Activated naive CD4-positive, alpha-beta T cell treated with anti-CD3 and anti-CD28 coated beads, Interleukin-2, amount 50 U/mL, for 72 hours (primary cell): Measurements from ENCODE around the gene DNAH1. TPM values are rescaled to one million over a fixed set of nuclear protein-coding genes. Genes with fewer than 3 reads are reported as not detected.

Experiments
- ATAC-seq, 2 donors: fragments of 150-1000 bp; cut with Tn5 transposase; 2 replicates each; pipeline ENCODE4 v1.10.0; 2021; ENCODE audit warnings: mild to moderate bottlenecking in 2 of 2, moderate library complexity in 2 of 2
- DNase-seq, 2 donors: peaks; one replicate each; pipeline ENCODE4 v3.0.0; 2021 to 2022; ENCODE audit warnings: low spot score in 2 of 2
- H3K27ac Mint-ChIP-seq, 2 donors: one replicate each; pipeline ENCODE4 v1.8.0; 2022; ENCODE audit warnings: mild to moderate bottlenecking in 2 of 2, mixed read lengths in 2 of 2
- H3K36me3 Mint-ChIP-seq, 2 donors: one replicate each; pipeline ENCODE4 v1.8.0; 2022; ENCODE audit warnings: mixed read lengths in 2 of 2
- H3K9me3 Mint-ChIP-seq, 2 donors: one replicate each; pipeline ENCODE4 v1.8.0; 2022; ENCODE audit warnings: mixed read lengths in 2 of 2
- total RNA-seq, 2 donors: library from RNA; stranded (reverse); gene quantifications; one replicate each; pipeline ENCODE4 v1.2.3, GENCODE V29; 2022

DNAH1 gene
- total RNA-seq, 2 donors from 2014 or later: 17.5 to 19.8 TPM

DNA sequence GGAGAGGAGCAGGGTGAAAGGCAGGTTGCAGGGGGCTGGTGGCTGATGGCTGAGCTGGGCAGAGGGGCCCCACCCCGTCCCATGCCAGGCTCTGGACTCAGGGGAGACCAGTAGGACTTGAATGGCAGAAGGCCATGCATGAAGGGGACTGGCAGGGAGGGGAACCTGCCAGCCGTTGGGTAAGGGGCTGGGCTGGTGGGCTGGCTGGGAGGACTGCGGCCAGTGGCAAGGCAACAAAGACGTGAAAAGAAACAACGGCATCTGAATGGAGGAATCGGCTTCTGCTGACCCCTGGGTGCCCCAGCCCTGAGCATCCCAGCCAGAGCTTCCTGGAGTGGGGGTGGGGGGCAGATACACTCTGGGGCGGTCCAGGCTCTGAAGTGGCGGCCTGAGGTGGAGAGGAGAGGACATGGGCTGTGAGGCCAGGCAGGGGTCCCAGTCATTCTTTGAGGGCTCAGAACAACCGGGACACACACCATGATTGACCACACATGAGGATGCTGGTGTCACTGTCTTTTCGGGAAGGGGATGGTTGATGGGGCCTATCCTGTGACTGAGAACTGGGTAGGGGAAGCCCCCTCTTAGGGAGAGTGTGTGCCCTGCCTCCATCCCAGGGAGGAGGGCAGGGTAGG, 16.8 kb upstream of the DNAH1 start:
- Mint-ChIP-seq H3K9me3 (no peaks in the 10 kb centered on the region), H3K27ac (peak overlapping the region in 1 of 2 donors; percentile 85), H3K36me3 (no peaks in the 10 kb centered on the region)
- DNase-seq (no peak), ATAC-seq (peak in 1 of 2 donors; percentile 26)

DNA sequence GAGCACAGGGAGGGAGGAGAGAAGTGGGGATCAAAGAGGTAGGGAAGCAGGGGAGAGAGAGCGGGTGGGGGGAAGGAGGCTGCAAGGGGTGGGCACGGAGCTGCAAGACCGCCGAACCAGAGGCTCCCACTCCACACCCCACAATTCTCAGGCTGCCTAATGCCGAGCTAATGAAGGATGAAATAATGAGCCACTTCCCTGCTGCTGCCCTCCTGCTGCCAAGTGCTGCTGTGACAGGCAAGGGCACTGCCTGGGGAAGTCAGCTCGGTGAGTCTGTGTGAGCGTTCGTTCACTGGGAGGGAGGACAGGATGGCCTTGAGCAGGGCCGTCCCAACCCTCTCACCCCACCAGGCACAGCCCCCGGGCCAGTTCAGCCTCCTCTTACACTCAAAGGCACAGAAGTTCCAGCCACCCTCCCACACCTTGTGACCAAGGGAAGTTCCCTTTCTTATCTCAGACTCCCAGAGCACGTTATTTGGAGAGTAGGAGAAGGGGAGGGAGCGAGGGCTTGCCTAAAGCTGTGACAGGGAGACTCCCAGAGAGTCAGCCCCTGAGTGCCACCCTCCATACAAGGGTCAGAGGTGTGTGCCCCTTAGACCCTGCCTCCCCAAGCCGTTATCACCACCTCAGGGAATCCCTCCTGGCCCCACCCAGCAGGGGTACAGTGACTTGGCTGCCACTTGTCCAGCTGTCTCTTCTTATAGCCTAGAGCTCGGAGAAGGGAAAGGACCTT, 16.1 kb upstream of the DNAH1 start:
- peak in 1 of 2 donors; percentile 23 for ATAC-seq

DNA sequence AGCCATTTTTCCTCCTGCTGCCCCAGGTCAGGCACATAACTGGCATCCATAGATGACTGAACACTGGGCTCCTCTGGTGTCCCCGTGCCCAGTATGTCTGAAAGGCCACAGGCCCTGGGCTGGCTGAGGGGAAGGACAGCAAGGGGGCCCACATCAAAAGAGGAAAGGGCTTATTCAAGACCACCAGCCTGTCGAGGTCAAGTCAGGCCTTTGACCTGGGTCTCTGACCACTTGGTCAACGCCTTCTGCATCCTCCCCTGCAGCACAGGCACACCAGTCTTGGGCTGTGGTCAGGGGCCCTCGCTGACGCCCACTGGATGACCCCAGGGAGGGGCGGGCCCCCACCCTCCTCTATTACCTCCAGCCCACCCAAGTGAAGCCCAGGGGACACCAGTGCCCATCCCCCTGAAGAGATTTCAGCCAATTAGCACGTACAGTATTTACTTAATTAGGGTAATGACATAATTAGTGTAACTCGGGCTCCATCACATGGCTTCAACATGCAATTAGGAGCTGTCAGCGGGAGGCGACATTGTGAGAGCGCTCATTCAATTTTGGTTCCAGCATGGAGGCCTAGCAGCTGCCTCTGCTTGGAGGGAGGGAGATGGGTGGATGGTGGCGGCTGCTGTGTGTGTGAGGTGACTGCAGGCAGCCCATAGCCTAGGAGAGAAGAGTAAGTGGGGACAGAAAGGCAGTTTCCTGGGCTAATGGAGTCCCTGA, 13.5 kb upstream of the DNAH1 start:
- no peak overlapping the region for H3K27ac Mint-ChIP-seq
- DNase-seq: no peak
- H3K36me3 Mint-ChIP-seq: no peaks in the 10 kb centered on the region
- no peaks in the 10 kb centered on the region for H3K9me3 Mint-ChIP-seq
- no peak for ATAC-seq

More for the DNA sequence above, 16.1 kb upstream of the DNAH1 start:
- Mint-ChIP-seq H3K27ac (peak overlapping the region in 1 of 2 donors; percentile 85), H3K36me3 (no peaks in the 10 kb centered on the region), H3K9me3 (no peaks in the 10 kb centered on the region)
- DNase-seq: no peak

DNA sequence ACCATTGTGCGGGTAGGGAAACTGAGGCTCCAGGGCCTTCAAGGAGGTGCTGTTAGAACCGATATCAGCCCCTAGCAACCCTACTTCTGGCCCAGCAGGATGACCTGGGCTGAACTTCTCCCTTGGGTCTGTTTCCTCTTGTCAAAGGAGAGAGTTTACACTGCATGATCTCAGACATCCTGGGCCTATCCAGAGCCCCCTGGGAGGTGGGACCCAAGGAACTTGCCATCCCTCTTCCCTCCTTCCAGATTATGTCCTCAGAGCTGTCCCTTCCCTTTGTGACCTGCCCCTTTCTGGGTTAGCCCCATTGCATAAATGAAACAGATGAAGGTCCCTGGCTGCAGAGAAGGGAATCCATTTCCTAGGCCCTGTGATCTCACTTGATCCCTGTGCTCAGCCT, 12.3 kb upstream of the DNAH1 start:
- Mint-ChIP-seq H3K9me3 (no peaks in the 10 kb centered on the region), H3K36me3 (no peaks in the 10 kb centered on the region), H3K27ac (peak overlapping the region in 1 of 2 donors; percentile 73)
- ATAC-seq: no peak
- DNase-seq: no peak

DNA sequence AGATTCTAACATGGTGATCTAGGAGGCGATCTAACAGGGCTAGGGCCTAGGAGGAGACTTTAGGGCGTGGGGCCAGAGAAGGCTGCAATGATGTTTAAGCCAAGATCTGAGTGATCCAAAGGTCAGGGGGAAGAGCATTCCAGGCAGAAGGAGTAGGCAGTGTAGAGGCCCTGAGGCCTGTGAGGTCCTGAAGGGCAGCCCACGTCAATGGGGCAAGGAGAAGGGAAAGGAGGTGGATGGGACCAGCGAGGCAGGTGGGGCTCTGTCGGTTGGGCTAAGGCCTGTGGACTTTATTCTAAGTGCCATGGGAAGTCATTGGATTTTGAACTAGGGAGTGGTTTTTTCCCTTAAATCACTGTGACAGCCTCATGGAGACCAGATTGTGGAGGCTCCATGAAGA, 10.2 kb upstream of the DNAH1 start:
- Mint-ChIP-seq H3K36me3 (no peaks in the 10 kb centered on the region), H3K27ac (peak overlapping the region in 1 of 2 donors; percentile 48), H3K9me3 (no peaks in the 10 kb centered on the region)
- ATAC-seq: no peak
- no peak for DNase-seq

DNA sequence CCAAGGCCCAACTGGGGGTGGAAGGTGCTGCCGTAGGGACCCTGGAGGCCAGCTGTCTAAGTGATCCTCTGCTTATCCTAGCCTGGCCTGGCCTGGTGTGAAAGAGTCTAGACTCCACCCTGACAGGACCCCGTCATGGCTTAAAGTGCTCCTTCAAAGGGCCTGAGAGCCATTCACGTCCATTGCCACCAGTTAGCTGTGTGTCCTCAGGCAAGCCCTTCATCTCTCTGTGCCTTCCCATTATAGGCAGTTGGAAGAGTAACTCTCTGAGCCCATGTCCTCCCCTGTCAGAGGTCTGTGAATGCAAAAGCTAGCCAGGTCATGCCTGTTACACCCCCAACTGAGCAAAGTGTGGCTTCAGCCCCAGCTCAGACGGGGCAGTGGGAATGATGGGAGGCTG, 9.1 kb upstream of the DNAH1 start:
- no peak for DNase-seq
- no peak for ATAC-seq
- H3K36me3 Mint-ChIP-seq: no peaks in the 10 kb centered on the region
- no peaks in the 10 kb centered on the region for H3K9me3 Mint-ChIP-seq
- H3K27ac Mint-ChIP-seq: peak overlapping the region in 1 of 2 donors; percentile 50

DNA sequence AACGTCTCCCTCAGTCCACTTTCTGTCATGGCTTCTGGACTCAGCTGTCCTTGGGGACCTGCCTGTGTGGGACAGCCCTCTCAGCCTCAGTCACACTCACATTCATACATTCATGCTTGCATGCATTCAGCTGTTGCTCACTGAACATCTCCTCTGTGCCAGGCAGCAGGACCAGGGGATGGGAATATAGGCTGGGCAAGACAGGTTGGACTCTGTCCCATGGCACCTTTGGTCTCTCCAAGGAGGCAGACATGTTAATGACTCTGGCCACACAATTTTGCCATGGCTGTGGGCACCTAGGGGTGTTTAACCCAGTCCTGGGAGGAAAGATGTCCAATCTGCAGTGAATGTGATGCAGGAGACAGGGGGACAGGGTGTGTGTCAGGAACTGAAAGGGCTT, 7.8 kb upstream of the DNAH1 start:
- ATAC-seq (no peak), DNase-seq (no peak)
- Mint-ChIP-seq H3K27ac (peak overlapping the region in 1 of 2 donors; percentile 73), H3K9me3 (no peaks in the 10 kb centered on the region), H3K36me3 (no peaks in the 10 kb centered on the region)

DNA sequence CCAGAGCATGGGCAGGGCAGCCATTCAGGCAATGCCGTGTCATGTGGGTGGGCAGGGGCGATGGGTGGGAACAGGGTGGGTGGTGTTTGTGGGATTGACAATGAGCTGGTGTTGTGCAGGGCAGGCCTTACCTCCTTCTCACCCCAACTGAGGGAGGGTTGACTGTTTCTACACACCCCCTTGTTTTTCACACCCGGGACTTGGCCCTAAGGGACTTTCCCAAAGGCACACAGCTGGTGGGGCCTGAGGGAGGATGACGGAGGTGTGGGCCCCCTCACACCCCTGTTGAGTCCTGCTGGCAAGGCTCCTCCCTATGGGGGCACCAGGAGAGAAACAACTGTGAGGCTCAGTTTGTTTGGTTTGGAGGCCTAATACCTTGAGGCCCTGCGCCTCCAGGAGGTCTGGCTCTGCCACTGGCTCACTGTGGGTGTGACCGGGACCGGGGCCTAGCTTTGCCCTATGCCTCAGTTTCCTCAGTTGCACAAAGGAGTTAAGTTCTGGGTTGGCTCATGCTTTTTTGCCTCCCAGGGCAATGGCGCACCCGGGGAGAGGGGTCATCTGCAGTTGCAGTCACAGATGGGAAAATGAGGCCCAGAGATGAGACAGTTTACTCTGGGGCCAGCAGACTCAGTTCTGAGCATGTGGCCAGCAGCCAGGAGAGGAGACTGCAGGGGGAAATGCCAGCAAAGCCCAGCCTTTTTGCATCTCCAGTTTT, 5.1 kb upstream of the DNAH1 start:
- peak; percentile 35 to 76 for ATAC-seq
- H3K36me3 Mint-ChIP-seq: no peaks in the 10 kb centered on the region

DNA sequence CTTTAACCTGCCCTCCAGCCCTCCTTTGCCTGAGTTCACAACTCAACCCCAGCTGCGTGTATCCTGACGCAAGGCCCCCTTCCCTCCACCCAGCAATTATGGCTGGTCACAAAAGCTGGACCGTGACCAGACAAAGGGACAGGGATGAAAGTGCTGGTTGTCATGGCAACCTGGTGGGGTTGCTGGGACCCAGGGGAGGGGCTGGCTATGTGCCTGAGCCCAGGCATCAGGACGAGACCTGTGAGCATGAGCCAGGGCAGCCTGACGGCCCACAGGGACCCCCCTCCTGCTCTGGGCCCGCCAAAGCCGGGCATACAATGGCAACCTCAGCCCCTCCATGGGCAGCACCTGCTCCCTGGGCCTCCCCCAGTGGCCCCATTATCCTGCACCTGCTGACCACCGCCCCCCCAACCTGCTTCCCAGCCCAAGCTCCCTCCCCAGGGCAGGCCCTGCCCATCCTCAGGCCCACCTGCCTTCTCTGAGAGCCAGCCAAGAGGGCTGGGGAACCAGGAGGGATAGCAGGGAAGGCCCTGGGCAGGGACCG, 4.5 kb upstream of the DNAH1 start:
- H3K27ac Mint-ChIP-seq: no peak overlapping the region
- H3K9me3 Mint-ChIP-seq: no peaks in the 10 kb centered on the region
- no peak for ATAC-seq
- no peaks in the 10 kb centered on the region for H3K36me3 Mint-ChIP-seq
- DNase-seq: no peak

More for the DNA sequence above, 5.1 kb upstream of the DNAH1 start:
- DNase-seq: no peak
- no peaks in the 10 kb centered on the region for H3K9me3 Mint-ChIP-seq
- no peak overlapping the region for H3K27ac Mint-ChIP-seq

DNA sequence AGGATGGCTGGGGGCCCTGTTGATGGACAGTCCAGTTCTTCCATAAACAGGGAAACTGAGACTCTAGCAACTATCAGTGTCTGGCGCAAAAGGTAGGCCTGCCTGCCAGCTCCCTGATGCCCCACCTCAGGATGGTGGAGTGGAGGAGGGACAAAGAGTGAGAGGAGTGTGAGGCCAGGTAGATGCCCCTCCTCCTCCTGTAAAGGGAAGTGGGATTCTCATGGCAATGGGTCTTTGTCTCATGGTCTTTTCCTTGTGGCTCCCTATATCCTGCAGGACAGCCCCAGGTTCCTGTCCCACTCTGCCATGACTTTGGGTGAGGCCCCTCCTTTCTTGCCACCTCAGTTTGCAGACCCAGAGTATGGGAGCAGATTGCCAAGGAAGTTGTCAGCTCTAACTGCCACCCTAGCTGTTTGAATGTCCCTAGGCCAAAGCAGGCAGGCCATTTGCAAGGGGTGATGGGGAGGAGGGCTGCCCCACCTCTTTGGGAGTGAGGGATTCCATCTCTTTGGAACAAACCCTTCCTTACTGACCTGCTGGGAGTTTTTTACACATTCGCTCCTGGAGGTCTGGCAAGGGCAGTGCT, 2.8 kb upstream of the DNAH1 start:
- H3K36me3 Mint-ChIP-seq: no peaks in the 10 kb centered on the region
- ATAC-seq: no peak
- DNase-seq: no peak

DNA sequence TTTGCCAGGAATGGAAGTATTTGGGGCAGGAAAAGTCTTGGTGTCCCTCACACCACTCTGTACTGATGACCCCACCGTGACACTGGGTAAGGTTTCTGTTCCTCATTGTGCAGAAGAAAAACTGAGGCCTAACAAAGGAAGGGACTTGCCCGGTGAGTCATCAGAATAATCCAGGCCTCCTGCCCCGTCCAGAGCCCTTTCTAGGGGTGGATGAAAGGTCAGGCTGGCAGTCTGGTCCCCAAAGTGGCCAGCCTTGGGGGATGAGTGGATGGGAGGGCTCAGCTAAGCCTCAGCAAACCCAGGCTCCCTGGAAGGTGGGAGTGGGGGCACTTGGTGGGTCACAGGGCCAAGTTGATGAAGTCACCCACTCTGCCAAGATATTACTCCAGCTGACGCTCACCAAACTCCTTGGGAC, 2.3 kb upstream of the DNAH1 start:
- H3K9me3 Mint-ChIP-seq: no peaks in the 10 kb centered on the region
- ATAC-seq: peak in 1 of 2 donors; percentile 68
- DNase-seq: no peak
- H3K36me3 Mint-ChIP-seq: no peaks in the 10 kb centered on the region
- peak overlapping the region; percentile 70 to 74 for H3K27ac Mint-ChIP-seq

More for the DNA sequence above, 2.8 kb upstream of the DNAH1 start:
- Mint-ChIP-seq H3K9me3 (no peaks in the 10 kb centered on the region), H3K27ac (peak overlapping the region; percentile 70 to 89)

DNA sequence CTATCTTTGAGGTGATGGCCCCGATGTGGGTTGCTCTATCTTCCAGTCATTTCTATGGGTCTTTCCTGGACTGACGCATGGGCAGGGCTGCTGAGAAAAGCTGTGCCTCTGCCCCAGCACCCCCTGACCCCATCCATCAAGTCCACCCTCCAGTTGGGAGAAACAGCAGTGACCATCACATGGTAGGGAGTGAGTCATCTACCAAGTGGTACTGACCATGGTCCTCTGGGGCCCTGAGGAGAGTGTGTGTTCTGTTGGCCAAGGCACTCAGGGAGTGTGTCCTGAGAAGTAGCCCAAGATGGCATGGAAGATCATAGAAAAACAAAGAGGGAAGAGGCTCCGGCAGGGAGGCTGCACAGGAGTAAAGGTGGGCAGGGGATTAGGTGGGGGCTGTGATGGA, 1.6 kb upstream of the DNAH1 start:
- no peak for ATAC-seq
- DNase-seq: no peak
- peak overlapping the region; percentile 70 to 74 for H3K27ac Mint-ChIP-seq
- H3K9me3 Mint-ChIP-seq: no peaks in the 10 kb centered on the region
- H3K36me3 Mint-ChIP-seq: no peaks in the 10 kb centered on the region

DNA sequence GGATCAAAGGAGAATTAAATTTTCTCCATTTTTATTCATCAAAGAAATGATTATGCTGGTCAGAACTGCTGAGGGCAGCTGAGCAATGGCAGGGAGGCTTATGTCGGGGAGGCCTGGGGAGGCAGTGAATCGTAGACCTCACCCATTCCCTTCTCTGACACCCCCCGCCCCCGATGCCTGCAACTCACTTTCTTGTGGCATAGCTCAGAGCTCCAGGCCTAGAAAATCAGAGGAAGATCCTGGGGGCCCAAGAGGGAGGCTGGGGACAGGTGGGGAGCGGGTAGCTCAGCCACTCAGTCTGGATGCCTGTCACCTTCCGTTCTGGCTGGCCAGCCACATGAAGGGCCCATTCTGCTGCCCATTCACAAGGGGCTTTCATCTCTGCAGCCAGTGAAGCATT, 1.1 kb upstream of the DNAH1 start:
- Mint-ChIP-seq H3K27ac (peak overlapping the region; percentile 44 to 70), H3K9me3 (no peaks in the 10 kb centered on the region), H3K36me3 (no peaks in the 10 kb centered on the region)
- DNase-seq: no peak
- no peak for ATAC-seq

DNA sequence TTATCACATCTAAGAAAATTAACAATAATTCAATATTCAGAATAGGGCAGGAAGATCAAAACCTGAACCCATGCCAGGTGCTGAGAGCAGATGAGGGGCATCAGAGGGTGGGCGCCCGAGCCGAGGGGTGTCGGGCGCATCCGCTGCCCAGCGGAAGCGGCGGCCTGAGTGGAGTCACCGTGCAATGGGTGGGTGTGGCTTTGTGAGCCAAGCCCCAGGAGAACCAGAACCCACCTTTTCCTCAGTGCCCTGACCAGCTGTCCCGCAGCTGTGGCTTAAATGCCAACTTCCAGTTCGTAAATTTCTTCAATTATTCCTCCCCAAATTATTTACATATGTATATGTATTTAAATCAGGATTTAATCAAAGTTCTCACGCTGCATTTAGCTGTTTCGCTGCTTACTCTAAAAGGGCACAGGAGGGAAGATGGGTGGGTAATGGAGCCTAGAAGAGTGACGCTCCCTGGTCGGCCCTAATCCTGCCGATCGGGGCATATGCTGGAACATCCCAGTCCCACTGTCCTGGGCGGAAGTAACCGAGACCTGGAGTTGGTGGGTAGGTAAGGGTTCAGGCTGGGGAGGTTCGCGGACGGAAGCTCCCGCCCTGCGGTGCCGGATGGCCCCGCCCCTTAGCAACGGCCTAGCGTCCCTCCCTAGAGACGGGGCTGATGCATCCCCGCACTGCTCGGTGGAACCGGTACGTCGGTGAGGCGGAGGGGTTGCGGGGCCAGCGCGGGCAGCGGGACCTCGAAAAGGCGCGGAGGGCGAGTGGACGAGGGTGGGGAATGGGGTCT, 1.3 kb downstream of the DNAH1 start:
- peak; percentile 61 to 68 for DNase-seq
- H3K27ac Mint-ChIP-seq: peak overlapping the region; percentile 27 to 65

DNA sequence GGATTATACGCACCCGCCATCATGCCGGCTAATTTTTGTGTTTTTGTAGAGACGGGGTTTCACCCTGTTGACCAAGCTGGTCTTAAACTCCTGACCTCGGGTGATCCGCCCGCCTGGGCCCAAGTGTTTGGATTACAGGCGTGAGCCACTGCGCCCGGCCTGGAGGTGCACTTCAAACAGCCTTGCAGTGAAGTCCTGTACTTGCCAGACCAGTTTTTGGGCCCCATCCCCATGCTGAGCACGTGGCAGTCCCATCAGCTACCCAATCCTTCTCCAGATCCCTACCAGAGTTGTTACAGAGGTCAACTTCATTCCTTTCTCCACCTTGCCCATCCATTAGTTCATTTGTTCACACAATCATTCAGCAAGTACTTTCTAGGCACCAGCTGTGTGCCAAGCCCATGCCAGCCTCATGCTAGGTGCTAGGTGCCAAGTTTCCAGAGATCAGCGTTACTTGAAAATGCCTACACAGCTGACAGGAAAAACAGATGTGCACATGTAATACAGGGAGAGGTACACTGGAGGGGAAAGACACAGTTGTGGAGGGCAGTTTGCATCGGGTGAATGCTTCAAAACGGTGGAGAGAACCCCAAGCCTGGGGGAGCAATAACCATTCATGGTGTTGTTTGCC, 2.2 kb downstream of the DNAH1 start:
- H3K36me3 Mint-ChIP-seq: no peaks in the 10 kb centered on the region
- H3K27ac Mint-ChIP-seq: no peak overlapping the region
- H3K9me3 Mint-ChIP-seq: no peaks in the 10 kb centered on the region
- ATAC-seq: no peak
- DNase-seq: no peak

More for the DNA sequence above, 1.3 kb downstream of the DNAH1 start:
- ATAC-seq: peak; percentile 84 to 97
- Mint-ChIP-seq H3K36me3 (no peaks in the 10 kb centered on the region), H3K9me3 (no peaks in the 10 kb centered on the region)
